Transverse colon (tissue), 4 donors: ENCODE data around the gene WIPF2.

Source experiments
- CTCF ChIP-seq, 5 experiments: fragments of 200-600 bp in 3 of 5; fragments of 450-650 bp in 2 of 5; sonication (generic) in 3 of 5; IDR thresholded peaks; 1 replicate in 2 of 5; 2 replicates in 3 of 5; pipeline ENCODE4 v1.5.1; 2016 to 2017; ENCODE audit warnings: antibody characterized with exemption in 5 of 5, inconsistent platforms in 3 of 5, mild to moderate bottlenecking in 2 of 5, moderate library complexity in 1 of 5
- POLR2A ChIP-seq: fragments of 450-650 bp; IDR thresholded peaks from one replicate; pipeline ENCODE4 v1.6.1; 2016; ENCODE audit warnings: antibody characterized with exemption, mild to moderate bottlenecking, moderate library complexity
- POLR2AphosphoS5 ChIP-seq, 3 donors: sonication (generic); formaldehyde crosslinking; IDR thresholded peaks; one replicate each; pipeline ENCODE4 v1.6.1; 2016; ENCODE audit warnings: antibody characterized with exemption in 3 of 3

GRCh38 chr17:40319651-40320540 is 100.8 kb downstream of the WIPF2 start:
- TF ChIP-seq CTCF (IDR thresholded peaks at IDR 0.05) = no peak
- no peak for TF ChIP-seq POLR2A
- TF ChIP-seq POLR2AphosphoS5 (IDR thresholded peaks at IDR 0.05) = no peak
